Trophoblast cell (in vitro differentiated cells and primary cell): ENCODE results near the gene TBCD.

Source experiments
- DNase-seq, 2 donors: peaks; one replicate each; pipeline ENCODE4 v3.0.0-alpha.2; 2016
- H2AFZ ChIP-seq: 2 replicates; pipeline ENCODE4 v1.6.1; 2013; ENCODE audit warnings: low read length, moderate library complexity, mild to moderate bottlenecking; ENCODE audit not compliant: insufficient read depth, poor library complexity
- H2AK5ac ChIP-seq: 2 replicates; pipeline ENCODE4 v1.6.1; 2013; ENCODE audit warnings: mild to moderate bottlenecking, low read length
- H2BK120ac ChIP-seq: 2 replicates; pipeline ENCODE4 v1.6.1; 2013; ENCODE audit warnings: low read length, mild to moderate bottlenecking, moderate library complexity; ENCODE audit not compliant: insufficient read depth, poor library complexity
- H2BK12ac ChIP-seq: 2 replicates; pipeline ENCODE4 v1.6.1; 2013; ENCODE audit warnings: mild to moderate bottlenecking, low read length, moderate library complexity
- H2BK5ac ChIP-seq: 2 replicates; pipeline ENCODE4 v1.6.1; 2013; ENCODE audit warnings: low read length, low read depth, moderate library complexity, mild to moderate bottlenecking; ENCODE audit not compliant: poor library complexity
- H3K14ac ChIP-seq: 2 replicates; pipeline ENCODE4 v1.6.1; 2013; ENCODE audit warnings: mild to moderate bottlenecking, low read length
- H3K18ac ChIP-seq: 2 replicates; pipeline ENCODE4 v1.6.1; 2013; ENCODE audit warnings: mild to moderate bottlenecking, low read length
- H3K23ac ChIP-seq: 2 replicates; pipeline ENCODE4 v1.6.1; 2013; ENCODE audit warnings: low read length
- H3K27ac ChIP-seq: 2 replicates; pipeline ENCODE4 v1.5.1; 2013; ENCODE audit warnings: low read depth, mild to moderate bottlenecking, inconsistent platforms, low read length, moderate library complexity
- H3K27me3 ChIP-seq: 2 replicates; pipeline ENCODE4 v1.6.1; 2013; ENCODE audit warnings: inconsistent platforms, mild to moderate bottlenecking, low read length, moderate library complexity; ENCODE audit not compliant: insufficient read depth
- H3K36me3 ChIP-seq, 2 experiments: 1 replicate in 1 of 2; 2 replicates in 1 of 2; pipeline ENCODE4 v1.6.1; 2013; ENCODE audit warnings: low read length in 2 of 2, mild to moderate bottlenecking in 2 of 2, moderate library complexity in 1 of 2; ENCODE audit not compliant: insufficient read depth in 2 of 2, control insufficient read depth in 1 of 2
- H3K4ac ChIP-seq: 2 replicates; pipeline ENCODE4 v1.6.1; 2013; ENCODE audit warnings: low read depth, mild to moderate bottlenecking, low read length, moderate library complexity
- H3K4me1 ChIP-seq, 2 experiments: 1 replicate in 1 of 2; 2 replicates in 1 of 2; pipeline ENCODE4 v1.6.1; 2013; ENCODE audit warnings: low read length in 2 of 2, mild to moderate bottlenecking in 2 of 2, moderate library complexity in 1 of 2; ENCODE audit not compliant: insufficient read depth in 2 of 2, control insufficient read depth in 1 of 2
- H3K4me2 ChIP-seq: 2 replicates; pipeline ENCODE4 v1.6.1; 2013; ENCODE audit warnings: inconsistent platforms, mild to moderate bottlenecking, low read length, moderate library complexity
- H3K4me3 ChIP-seq: 2 replicates; pipeline ENCODE4 v1.5.1; 2013; ENCODE audit warnings: mild to moderate bottlenecking, low read depth, low read length, inconsistent platforms
- H3K79me1 ChIP-seq: one replicate; pipeline ENCODE4 v1.6.1; 2013; ENCODE audit warnings: low read length
- H3K79me2 ChIP-seq: 2 replicates; pipeline ENCODE4 v1.6.1; 2013; ENCODE audit warnings: low read length, mild to moderate bottlenecking; ENCODE audit not compliant: control insufficient read depth, insufficient read depth, poor library complexity
- H3K9ac ChIP-seq: 2 replicates; pipeline ENCODE4 v1.6.1; 2013; ENCODE audit warnings: mild to moderate bottlenecking, low read length
- H3K9me3 ChIP-seq: 2 replicates; pipeline ENCODE4 v1.6.1; 2013; ENCODE audit warnings: low read depth, mild to moderate bottlenecking, control low read depth, inconsistent platforms, low read length; ENCODE audit not compliant: insufficient read depth
- H4K12ac ChIP-seq: 2 replicates; pipeline ENCODE4 v1.6.1; 2013; ENCODE audit warnings: low read depth, mild to moderate bottlenecking, low read length, moderate library complexity
- H4K8ac ChIP-seq: 2 replicates; pipeline ENCODE4 v1.6.1; 2013; ENCODE audit warnings: low read depth, mild to moderate bottlenecking, low read length, moderate library complexity
- H4K91ac ChIP-seq: one replicate; pipeline ENCODE4 v1.6.1; 2013; ENCODE audit warnings: low read depth, mild to moderate bottlenecking, low read length, moderate library complexity
- WGBS: extraction: QIAGEN DNeasy Blood & Tissue Kit; methylation state at CpG from one replicate; pipeline ENCODE4 v1.1.7; 2013; ENCODE audit warnings: missing lambda C conversion rate; ENCODE audit not compliant: insufficient read length, insufficient coverage; ENCODE audit errors: extremely low coverage; 5-methylcytosine and 5-hydroxymethylcytosine counted together

TBCD gene

GRCh38 chr17:82780971-82781893 is 29.4 kb downstream of the TBCD start:
- no peak overlapping the region for H2BK12ac ChIP-seq
- peaks cover 2% of the 10 kb centered on the region for H3K9me3 ChIP-seq
- H4K91ac ChIP-seq = no peak overlapping the region
- H3K9ac ChIP-seq = no peak overlapping the region
- no peaks in the 10 kb centered on the region for H3K4me1 ChIP-seq
- no peak overlapping the region for H4K8ac ChIP-seq
- no peak overlapping the region for H3K4me3 ChIP-seq
- H2BK120ac ChIP-seq = no peak overlapping the region
- H2AFZ ChIP-seq = no peak overlapping the region
- no peak overlapping the region for H3K14ac ChIP-seq
- H2BK5ac ChIP-seq = no peak overlapping the region
- no peak overlapping the region for H2AK5ac ChIP-seq
- H4K12ac ChIP-seq = no peak overlapping the region
- peaks cover 16 to 18% of the 10 kb centered on the region in 2 experiments for H3K36me3 ChIP-seq
- no peak overlapping the region for H3K23ac ChIP-seq
- H3K4me2 ChIP-seq = no peak overlapping the region
- H3K27ac ChIP-seq = no peak overlapping the region
- no peak overlapping the region for H3K4ac ChIP-seq
- no CpG with 5 or more reads among the region's 27 CpGs for WGBS
- no peaks in the 10 kb centered on the region for H3K79me2 ChIP-seq
- no peaks in the 10 kb centered on the region for H3K27me3 ChIP-seq
- no peak for DNase-seq
- no peaks in the 10 kb centered on the region for H3K79me1 ChIP-seq
- H3K18ac ChIP-seq = no peak overlapping the region

GRCh38 chr17:82781894-82782274 is 30.0 kb downstream of the TBCD start:
- Histone ChIP-seq H3K9me3 (no peaks in the 10 kb centered on the region), H3K18ac (no peak overlapping the region)
- WGBS = no CpG with 5 or more reads among the region's 8 CpGs

GRCh38 chr17:82782657-82783207 is 30.9 kb downstream of the TBCD start:
- Histone ChIP-seq H3K23ac (no peak overlapping the region), H2BK120ac (no peak overlapping the region), H3K9me3 (no peaks in the 10 kb centered on the region), H3K9ac (no peak overlapping the region), H3K4me2 (no peak overlapping the region), H3K79me2 (no peaks in the 10 kb centered on the region), H2AFZ (no peak overlapping the region), H3K79me1 (no peaks in the 10 kb centered on the region), H3K18ac (peak overlapping the region; percentile 21), H4K12ac (peak overlapping the region; percentile 12), H2AK5ac (peak overlapping the region; percentile 4), H3K36me3 (peaks cover 13 to 14% of the 10 kb centered on the region in 2 experiments), H3K4me3 (no peak overlapping the region), H2BK12ac (no peak overlapping the region), H3K4me1 (no peaks in the 10 kb centered on the region), H4K91ac (no peak overlapping the region), H4K8ac (no peak overlapping the region), H2BK5ac (no peak overlapping the region), H3K27ac (no peak overlapping the region), H3K4ac (no peak overlapping the region), H3K14ac (no peak overlapping the region), H3K27me3 (no peaks in the 10 kb centered on the region)
- no peak for DNase-seq
- no CpG with 5 or more reads among the region's 42 CpGs for WGBS

More at GRCh38 chr17:82781894-82782274, 30.0 kb downstream of the TBCD start:
- no peak overlapping the region for H2AK5ac ChIP-seq
- H4K12ac ChIP-seq = no peak overlapping the region
- no peak overlapping the region for H3K4me3 ChIP-seq
- H3K27me3 ChIP-seq = no peaks in the 10 kb centered on the region
- peak overlapping the region; percentile 8 for H2BK12ac ChIP-seq
- H3K79me1 ChIP-seq = no peaks in the 10 kb centered on the region
- peak; percentile 71 to 87 for DNase-seq
- no peak overlapping the region for H2AFZ ChIP-seq
- no peak overlapping the region for H4K8ac ChIP-seq
- no peaks in the 10 kb centered on the region for H3K79me2 ChIP-seq
- H3K36me3 ChIP-seq = peaks cover 13 to 14% of the 10 kb centered on the region in 2 experiments
- H2BK5ac ChIP-seq = no peak overlapping the region
- H3K4ac ChIP-seq = no peak overlapping the region
- H3K23ac ChIP-seq = no peak overlapping the region
- H3K4me2 ChIP-seq = no peak overlapping the region
- H3K4me1 ChIP-seq = no peaks in the 10 kb centered on the region
- no peak overlapping the region for H4K91ac ChIP-seq
- H3K9ac ChIP-seq = no peak overlapping the region
- no peak overlapping the region for H3K27ac ChIP-seq
- H3K14ac ChIP-seq = no peak overlapping the region
- no peak overlapping the region for H2BK120ac ChIP-seq

- H3K4me1 ChIP-seq = no peaks in the 10 kb centered on the region
- no peaks in the 10 kb centered on the region for H3K79me1 ChIP-seq
- H3K9me3 ChIP-seq = no peaks in the 10 kb centered on the region
- WGBS = no CpG with 5 or more reads among the region's 18 CpGs
- H2BK5ac ChIP-seq = no peak overlapping the region
- no peak overlapping the region for H3K14ac ChIP-seq
- H3K79me2 ChIP-seq = no peaks in the 10 kb centered on the region
- H3K4me2 ChIP-seq = no peak overlapping the region
- DNase-seq = no peak
- no peak overlapping the region for H2BK120ac ChIP-seq
- H3K36me3 ChIP-seq = peaks cover 13 to 14% of the 10 kb centered on the region in 2 experiments
- H3K27ac ChIP-seq = no peak overlapping the region
- no peak overlapping the region for H3K23ac ChIP-seq
- no peaks in the 10 kb centered on the region for H3K27me3 ChIP-seq
- no peak overlapping the region for H2AK5ac ChIP-seq
- H4K12ac ChIP-seq = no peak overlapping the region
- H3K18ac ChIP-seq = no peak overlapping the region
- H2AFZ ChIP-seq = no peak overlapping the region
- no peak overlapping the region for H2BK12ac ChIP-seq
- no peak overlapping the region for H4K91ac ChIP-seq
- no peak overlapping the region for H3K4me3 ChIP-seq
- peak overlapping the region; percentile 41 for H3K9ac ChIP-seq
- no peak overlapping the region for H3K4ac ChIP-seq
- no peak overlapping the region for H4K8ac ChIP-seq
Measured at GRCh38 chr17:82783498-82783897, 31.6 kb downstream of the TBCD start.
